ENCODE data around the gene PPP4R2.

Gene PPP4R2

GRCh38 chr3:73018790-73019441 is 22.3 kb downstream of the PPP4R2 start:
- TF ChIP-seq CTCF (IDR thresholded peaks at IDR 0.05; ENCODE audit: low read depth, low read length, missing control alignments), result no peak
- H3K4me3 ChIP-seq (replicated peaks; ENCODE audit: low read depth, low read length), result no peak overlapping the region
- no peak for DNase-seq (ENCODE audit: extremely low read depth, low read depth)

- DNase-seq (ENCODE audit: extremely low read depth, low read depth), result no peak
- TF ChIP-seq CTCF (IDR thresholded peaks at IDR 0.05; ENCODE audit: low read depth, low read length, missing control alignments), result no peak
- no peak overlapping the region for H3K4me3 ChIP-seq (replicated peaks; ENCODE audit: low read depth, low read length)
These were observed 24.8 kb downstream of the PPP4R2 start for GRCh38 chr3:73021301-73021835.

GRCh38 chr3:73024836-73025235 is 28.2 kb downstream of the PPP4R2 start:
- H3K4me3 ChIP-seq (replicated peaks; ENCODE audit: low read depth, low read length), result no peak overlapping the region
- no peak for TF ChIP-seq CTCF (IDR thresholded peaks at IDR 0.05; ENCODE audit: low read depth, low read length, missing control alignments)
- DNase-seq (ENCODE audit: extremely low read depth, low read depth), result no peak

GRCh38 chr3:73026111-73026759 is 29.6 kb downstream of the PPP4R2 start:
- TF ChIP-seq CTCF (IDR thresholded peaks at IDR 0.05; ENCODE audit: low read depth, low read length, missing control alignments), result no peak
- no peak for DNase-seq (ENCODE audit: extremely low read depth, low read depth)
- no peak overlapping the region for H3K4me3 ChIP-seq (replicated peaks; ENCODE audit: low read depth, low read length)

GRCh38 chr3:73026760-73027113 is 30.1 kb downstream of the PPP4R2 start:
- no peak overlapping the region for H3K4me3 ChIP-seq (replicated peaks; ENCODE audit: low read depth, low read length)
- TF ChIP-seq CTCF (IDR thresholded peaks at IDR 0.05; ENCODE audit: low read depth, low read length, missing control alignments), result no peak
- DNase-seq (ENCODE audit: extremely low read depth, low read depth), result no peak

- no peak for DNase-seq (ENCODE audit: extremely low read depth, low read depth)
- TF ChIP-seq CTCF (IDR thresholded peaks at IDR 0.05; ENCODE audit: low read depth, low read length, missing control alignments), result no peak
- H3K4me3 ChIP-seq (replicated peaks; ENCODE audit: low read depth, low read length), result no peak overlapping the region
These were observed 32.2 kb downstream of the PPP4R2 start for GRCh38 chr3:73028803-73029202.

Measured in HFF-Myc (cell line).